GM23338 (cell line): ENCODE measurements around the gene AMY2B. TPM values are rescaled to one million over a fixed set of nuclear protein-coding genes. Genes with fewer than 3 reads are reported as not detected.

Experiments
- ATAC-seq: fragments of 200-7000 bp; cut with Tn5 transposase; 3 replicates; pipeline ENCODE4 v1.9.1; 2020
- DNase-seq: peaks from one replicate; pipeline ENCODE4 v3.0.0-alpha.2; 2015; ENCODE audit warnings: low spot score
- H2AFZ ChIP-seq: fragments of 200-600 bp; sonication (generic); 2 replicates; pipeline ENCODE4 v1.8.0; 2016; ENCODE audit warnings: antibody characterized with exemption, mild to moderate bottlenecking, moderate library complexity
- H3F3A ChIP-seq: fragments of 200-600 bp; sonication (generic); replicated peaks from 2 replicates; pipeline ENCODE4 v1.8.0; 2017; ENCODE audit warnings: antibody characterized with exemption, mixed run types, low read depth
- H3K27ac ChIP-seq: fragments of 200-600 bp; sonication (generic); 2 replicates; pipeline ENCODE4 v1.6.1; 2016; ENCODE audit warnings: low read depth
- H3K27me3 ChIP-seq: fragments of 200-600 bp; sonication (generic); 2 replicates; pipeline ENCODE4 v1.8.0; 2016; ENCODE audit warnings: mild to moderate bottlenecking, mixed run types, moderate library complexity; ENCODE audit not compliant: insufficient read depth
- H3K36me3 ChIP-seq: fragments of 200-600 bp; sonication (generic); 2 replicates; pipeline ENCODE4 v1.8.0; 2016; ENCODE audit warnings: mild to moderate bottlenecking; ENCODE audit not compliant: insufficient read depth
- H3K4me1 ChIP-seq: fragments of 200-600 bp; sonication (generic); 2 replicates; pipeline ENCODE4 v1.8.0; 2016; ENCODE audit warnings: mild to moderate bottlenecking, moderate library complexity; ENCODE audit not compliant: insufficient read depth
- H3K4me2 ChIP-seq: fragments of 200-600 bp; sonication (generic); 2 replicates; pipeline ENCODE4 v1.7.1; 2017; ENCODE audit warnings: mixed run types
- H3K4me3 ChIP-seq: fragments of 200-600 bp; sonication (generic); 2 replicates; pipeline ENCODE4 v1.6.1; 2016; ENCODE audit warnings: mixed run types
- H3K79me2 ChIP-seq: fragments of 200-600 bp; sonication (generic); replicated peaks from 2 replicates; pipeline ENCODE4 v1.8.0; 2017; ENCODE audit warnings: mild to moderate bottlenecking; ENCODE audit not compliant: insufficient read depth
- H3K9me2 ChIP-seq: fragments of 200-600 bp; sonication (generic); 2 replicates; pipeline ENCODE4 v1.8.0; 2017; ENCODE audit not compliant: insufficient read depth
- H4K20me1 ChIP-seq: fragments of 200-600 bp; sonication (generic); replicated peaks from 2 replicates; pipeline ENCODE4 v1.8.0; 2017; ENCODE audit warnings: mild to moderate bottlenecking; ENCODE audit not compliant: insufficient read depth
- H3K27ac Mint-ChIP-seq: 2 replicates; pipeline ENCODE4 v1.8.0; 2020; ENCODE audit warnings: inconsistent platforms, mild to moderate bottlenecking, moderate library complexity, mixed read lengths
- H3K27me3 Mint-ChIP-seq: 3 replicates; pipeline ENCODE4 v1.8.0; 2022; ENCODE audit warnings: low read depth, mild to moderate bottlenecking, moderate library complexity, mixed read lengths, inconsistent platforms; ENCODE audit not compliant: insufficient read depth, poor library complexity
- H3K36me3 Mint-ChIP-seq: 3 replicates; pipeline ENCODE4 v1.8.0; 2021; ENCODE audit warnings: low read depth, mild to moderate bottlenecking, inconsistent platforms, moderate library complexity, mixed read lengths
- H3K4me1 Mint-ChIP-seq: 3 replicates; pipeline ENCODE4 v1.8.0; 2020; ENCODE audit warnings: mild to moderate bottlenecking, inconsistent platforms, mixed read lengths
- H3K4me3 Mint-ChIP-seq: 3 replicates; pipeline ENCODE4 v1.8.0; 2021; ENCODE audit warnings: moderate library complexity, mild to moderate bottlenecking, inconsistent platforms, mixed read lengths
- H3K9me3 Mint-ChIP-seq: 3 replicates; pipeline ENCODE4 v1.8.0; 2020; ENCODE audit warnings: moderate library complexity, mild to moderate bottlenecking, inconsistent platforms, mixed read lengths
- CREB1 ChIP-seq: fragments of 250-450 bp; sonication (Bioruptor Pico); IDR thresholded peaks from 2 replicates; pipeline ENCODE4 v1.5.0; 2020; ENCODE audit warnings: low read depth, mild to moderate bottlenecking, moderate library complexity
- EZH2 ChIP-seq: fragments of 200-600 bp; sonication (generic); IDR thresholded peaks from one replicate; pipeline ENCODE4 v1.8.0; 2017; ENCODE audit warnings: antibody characterized with exemption, mild to moderate bottlenecking, low read depth; ENCODE audit not compliant: unreplicated experiment
- EZH2phosphoT487 ChIP-seq: fragments of 200-600 bp; sonication (generic); IDR thresholded peaks from one replicate; pipeline ENCODE4 v1.8.1; 2018; ENCODE audit warnings: antibody characterized with exemption; ENCODE audit not compliant: unreplicated experiment
- JUNB ChIP-seq: IDR thresholded peaks from one replicate; pipeline ENCODE4 v1.6.1; 2016; ENCODE audit warnings: antibody characterized with exemption; ENCODE audit not compliant: unreplicated experiment
- NANOG ChIP-seq: IDR thresholded peaks from 2 replicates; pipeline ENCODE4 v1.6.1; 2016; ENCODE audit warnings: antibody characterized with exemption, borderline replicate concordance
- POLR2AphosphoS5 ChIP-seq: IDR thresholded peaks from 2 replicates; pipeline ENCODE4 v1.6.1; 2016; ENCODE audit warnings: antibody characterized with exemption, low read depth
- REST ChIP-seq: IDR thresholded peaks from one replicate; pipeline ENCODE4 v1.6.1; 2018; ENCODE audit warnings: antibody characterized with exemption; ENCODE audit not compliant: unreplicated experiment
- STAT1 ChIP-seq: IDR thresholded peaks from one replicate; pipeline ENCODE4 v1.6.1; 2016; ENCODE audit warnings: antibody characterized with exemption; ENCODE audit not compliant: unreplicated experiment
- ZNF114 ChIP-seq: fragments of 250-450 bp; sonication (Bioruptor Pico); IDR thresholded peaks from 2 replicates; pipeline ENCODE4 v1.5.0; 2020; ENCODE audit warnings: mild to moderate bottlenecking, moderate library complexity
- ZNF331 ChIP-seq: fragments of 250-450 bp; sonication (Bioruptor Pico); IDR thresholded peaks from 2 replicates; pipeline ENCODE4 v1.5.0; 2020; ENCODE audit warnings: low read depth, mild to moderate bottlenecking, moderate library complexity
- ZNF462 ChIP-seq: fragments of 250-450 bp; sonication (Bioruptor Pico); IDR thresholded peaks from 2 replicates; pipeline ENCODE4 v1.5.0; 2020; ENCODE audit warnings: mild to moderate bottlenecking, moderate library complexity
- polyA plus RNA-seq: library from polyadenylated mRNA; unstranded; fragments of >200 nt; fragmentation: Nextera tagmentation; extraction: Ambion mirVana; gene quantifications from 2 replicates; pipeline ENCODE4 v1.2.1, GENCODE V29; 2016
- total RNA-seq: library from RNA; depleted of rRNA; stranded (reverse); fragments of >200 nt; shearing (Covaris generic); gene quantifications from 2 replicates; pipeline ENCODE4 v1.2.3, GENCODE V29; 2014
- TF ChIP-seq, protein P1 (sequence below), 2 experiments: fragments of 200-600 bp in 1 of 2; sonication (generic) in 1 of 2; conservative IDR thresholded peaks; 2 replicates each; pipeline versions ENCODE4 v1.5.1 to v1.6.1; 2016 to 2017; ENCODE audit warnings: antibody characterized with exemption in 2 of 2, low read depth in 2 of 2, mild to moderate bottlenecking in 2 of 2, moderate library complexity in 1 of 2
- TF ChIP-seq, protein P2 (sequence below): IDR thresholded peaks from 2 replicates; pipeline ENCODE4 v1.6.1; 2016; ENCODE audit warnings: antibody characterized with exemption

Gene AMY2B
- total and polyA plus RNA-seq, 2 experiments from 2014 or later: 1.5 to 2.5 TPM

DNA sequence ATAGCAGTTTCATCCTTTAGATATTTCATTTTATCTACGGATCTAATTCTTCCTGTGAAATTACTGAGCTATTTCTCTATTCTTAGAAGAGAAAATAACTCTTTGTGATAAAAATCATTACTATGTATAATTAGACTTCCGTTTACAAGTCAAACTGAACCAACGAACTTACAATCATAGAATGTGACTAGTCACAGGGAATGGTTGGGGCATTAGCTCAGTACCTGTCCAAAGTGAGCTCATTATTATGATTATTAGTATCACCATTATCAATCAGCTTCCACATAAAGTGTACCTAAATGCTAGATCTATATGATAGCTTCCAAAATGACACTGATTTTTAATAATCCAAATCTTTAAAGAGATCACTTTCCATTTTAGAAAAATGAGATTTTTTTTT lies 12.5 kb downstream of the AMY2B start:
- Histone ChIP-seq H3K4me3 (no peak overlapping the region), H3K4me2 (no peak overlapping the region), H4K20me1 (no peaks in the 10 kb centered on the region), H3F3A (no peaks in the 10 kb centered on the region), H3K4me1 (no peaks in the 10 kb centered on the region), H3K36me3 (0 out of 2 replicates have a peak, but pooled peaks cover 1% of the 10 kb centered on the region), H3K79me2 (no peaks in the 10 kb centered on the region), H3K27me3 (no peaks in the 10 kb centered on the region), H3K27ac (no peak overlapping the region), H2AFZ (no peak overlapping the region), H3K9me2 (no peaks in the 10 kb centered on the region; the same call in 1 of the 2 replicates)
- ATAC-seq: no peak
- no peak for DNase-seq
- peaks cover under 1% of the 10 kb centered on the region for H3K27me3 Mint-ChIP-seq
- no peak for TF ChIP-seq CREB1
- TF ChIP-seq, protein P1, sequence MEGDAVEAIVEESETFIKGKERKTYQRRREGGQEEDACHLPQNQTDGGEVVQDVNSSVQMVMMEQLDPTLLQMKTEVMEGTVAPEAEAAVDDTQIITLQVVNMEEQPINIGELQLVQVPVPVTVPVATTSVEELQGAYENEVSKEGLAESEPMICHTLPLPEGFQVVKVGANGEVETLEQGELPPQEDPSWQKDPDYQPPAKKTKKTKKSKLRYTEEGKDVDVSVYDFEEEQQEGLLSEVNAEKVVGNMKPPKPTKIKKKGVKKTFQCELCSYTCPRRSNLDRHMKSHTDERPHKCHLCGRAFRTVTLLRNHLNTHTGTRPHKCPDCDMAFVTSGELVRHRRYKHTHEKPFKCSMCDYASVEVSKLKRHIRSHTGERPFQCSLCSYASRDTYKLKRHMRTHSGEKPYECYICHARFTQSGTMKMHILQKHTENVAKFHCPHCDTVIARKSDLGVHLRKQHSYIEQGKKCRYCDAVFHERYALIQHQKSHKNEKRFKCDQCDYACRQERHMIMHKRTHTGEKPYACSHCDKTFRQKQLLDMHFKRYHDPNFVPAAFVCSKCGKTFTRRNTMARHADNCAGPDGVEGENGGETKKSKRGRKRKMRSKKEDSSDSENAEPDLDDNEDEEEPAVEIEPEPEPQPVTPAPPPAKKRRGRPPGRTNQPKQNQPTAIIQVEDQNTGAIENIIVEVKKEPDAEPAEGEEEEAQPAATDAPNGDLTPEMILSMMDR (conservative IDR thresholded peaks at IDR 0.05; ENCODE audit: low read depth in 2 of 2): no peak
- no peak for TF ChIP-seq ZNF331 (CRISPR knock-in tag)
- no peak for TF ChIP-seq NANOG
- no peak for TF ChIP-seq STAT1
- no peak for TF ChIP-seq EZH2
- no peak for TF ChIP-seq EZH2phosphoT487
- no peak for TF ChIP-seq POLR2AphosphoS5
- no peak for TF ChIP-seq ZNF114
- no peak for TF ChIP-seq REST
- no peak for TF ChIP-seq JUNB
- TF ChIP-seq, protein P2, sequence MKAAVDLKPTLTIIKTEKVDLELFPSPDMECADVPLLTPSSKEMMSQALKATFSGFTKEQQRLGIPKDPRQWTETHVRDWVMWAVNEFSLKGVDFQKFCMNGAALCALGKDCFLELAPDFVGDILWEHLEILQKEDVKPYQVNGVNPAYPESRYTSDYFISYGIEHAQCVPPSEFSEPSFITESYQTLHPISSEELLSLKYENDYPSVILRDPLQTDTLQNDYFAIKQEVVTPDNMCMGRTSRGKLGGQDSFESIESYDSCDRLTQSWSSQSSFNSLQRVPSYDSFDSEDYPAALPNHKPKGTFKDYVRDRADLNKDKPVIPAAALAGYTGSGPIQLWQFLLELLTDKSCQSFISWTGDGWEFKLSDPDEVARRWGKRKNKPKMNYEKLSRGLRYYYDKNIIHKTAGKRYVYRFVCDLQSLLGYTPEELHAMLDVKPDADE: no peak
- no peak for TF ChIP-seq ZNF462
- H3K4me1 Mint-ChIP-seq: no peaks in the 10 kb centered on the region
- peaks cover 21% of the 10 kb centered on the region for H3K9me3 Mint-ChIP-seq
- no peak overlapping the region for H3K4me3 Mint-ChIP-seq
- H3K27ac Mint-ChIP-seq: no peak overlapping the region
- peaks cover 9% of the 10 kb centered on the region for H3K36me3 Mint-ChIP-seq
